GM18526 (cell line): ENCODE measurements around the gene C11orf16.

Source experiments
- POLR2A ChIP-seq: IDR thresholded peaks from 3 replicates; pipeline ENCODE4 v1.6.1; 2011; ENCODE audit not compliant: insufficient read length; ENCODE audit errors: extremely low read depth

C11orf16 gene

DNA sequence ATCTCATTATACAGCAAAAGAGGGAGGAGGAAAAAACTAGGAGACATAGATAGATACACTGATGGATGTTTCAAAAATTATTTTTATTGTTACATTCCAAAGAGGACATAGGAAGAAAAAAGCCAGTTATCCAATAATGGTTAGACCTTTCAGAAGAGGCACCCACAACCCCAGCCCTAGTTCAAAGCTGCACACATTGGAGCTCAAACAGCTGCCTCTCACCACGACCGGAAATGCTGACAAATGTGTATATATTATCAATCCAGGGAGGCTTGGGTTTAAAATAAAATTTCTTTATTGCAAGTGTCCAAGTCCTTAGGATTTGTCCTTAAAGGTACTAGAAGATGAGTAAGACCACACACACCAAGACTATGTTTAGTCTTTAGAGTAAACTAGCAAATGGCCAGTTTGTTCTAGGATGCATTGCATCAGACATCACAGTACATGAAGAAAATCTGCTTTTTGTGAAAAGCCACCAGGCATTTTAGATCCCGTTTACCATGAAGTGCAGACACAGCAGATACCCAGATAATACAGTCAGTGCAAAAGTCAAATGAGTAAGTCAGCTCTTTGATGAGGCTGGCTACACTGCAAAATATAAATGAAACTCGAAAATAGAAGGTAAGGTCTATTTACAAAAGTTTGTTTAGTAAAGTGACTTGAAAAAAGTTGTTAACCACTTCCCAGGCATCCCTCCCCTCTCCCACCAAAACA, 14.6 kb upstream of the C11orf16 start:
- TF ChIP-seq POLR2A = no peak

DNA sequence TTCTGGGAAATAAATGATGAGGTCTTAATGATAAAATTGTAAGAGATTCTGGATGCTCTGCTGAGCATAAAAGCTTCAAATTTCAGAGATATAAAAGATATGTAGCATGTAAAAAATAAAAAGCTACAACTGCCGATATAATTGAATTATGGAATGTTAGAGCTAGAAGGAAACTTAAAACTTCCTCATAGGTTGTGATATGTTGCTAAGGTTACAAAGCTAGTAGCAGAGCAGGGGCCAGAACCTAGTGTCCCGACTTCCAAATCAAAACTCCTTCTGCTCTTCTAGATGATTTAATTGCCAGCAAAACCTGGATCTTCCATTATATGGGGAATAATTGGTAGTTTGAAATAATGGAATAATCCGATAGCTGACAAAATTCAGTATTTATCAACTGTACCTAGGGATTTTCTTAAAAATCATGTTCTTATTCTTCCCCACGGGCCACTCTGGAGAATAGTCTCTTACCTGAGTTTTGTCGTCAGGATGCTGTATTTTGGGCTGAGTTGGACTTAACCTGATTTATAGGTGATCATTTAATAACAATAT, 9.8 kb upstream of the C11orf16 start, which contains the start of gene ASCL3:
TSS of gene ASCL3 (minus strand) at position 499 of the 549 bp plus-strand sequence. CDS start 4,855 bp downstream, outside the sequence.
- TF ChIP-seq POLR2A = no peak

DNA sequence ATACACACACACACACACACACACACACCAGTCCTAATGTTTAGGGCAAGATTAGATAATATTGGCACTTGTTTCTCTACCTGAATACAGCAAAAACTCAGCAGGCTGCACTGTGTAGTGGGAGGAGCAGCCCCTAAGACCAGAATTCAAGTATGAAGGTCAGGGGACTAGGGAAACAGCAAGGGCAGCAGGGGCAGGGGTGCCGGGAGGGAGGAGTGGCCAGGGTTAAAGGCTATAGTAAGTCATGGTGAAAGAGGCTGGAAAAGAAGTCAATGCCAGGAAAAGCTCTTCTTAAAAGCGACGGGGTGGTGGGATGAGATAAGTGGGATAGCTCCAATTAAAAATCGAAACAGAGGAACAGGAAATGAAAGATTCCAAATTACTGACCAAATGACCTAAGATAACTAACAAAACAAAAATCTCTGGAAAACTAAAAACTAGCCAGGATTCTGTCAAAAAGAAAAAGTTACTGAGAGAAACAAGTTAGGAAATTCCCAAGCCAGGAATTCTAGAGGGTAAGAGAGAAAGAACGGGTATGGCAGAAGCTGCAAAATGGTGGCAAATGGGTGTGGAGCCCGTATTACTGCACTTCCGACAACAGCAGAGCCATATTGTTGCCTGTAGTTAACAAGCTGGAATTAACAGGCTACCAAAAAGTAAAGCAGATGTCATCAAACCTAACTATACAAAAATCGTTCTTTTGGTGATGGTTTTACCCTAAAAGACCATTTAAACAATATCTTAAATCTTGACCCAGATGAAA, 8.8 kb upstream of the C11orf16 start:
- TF ChIP-seq POLR2A = no peak

DNA sequence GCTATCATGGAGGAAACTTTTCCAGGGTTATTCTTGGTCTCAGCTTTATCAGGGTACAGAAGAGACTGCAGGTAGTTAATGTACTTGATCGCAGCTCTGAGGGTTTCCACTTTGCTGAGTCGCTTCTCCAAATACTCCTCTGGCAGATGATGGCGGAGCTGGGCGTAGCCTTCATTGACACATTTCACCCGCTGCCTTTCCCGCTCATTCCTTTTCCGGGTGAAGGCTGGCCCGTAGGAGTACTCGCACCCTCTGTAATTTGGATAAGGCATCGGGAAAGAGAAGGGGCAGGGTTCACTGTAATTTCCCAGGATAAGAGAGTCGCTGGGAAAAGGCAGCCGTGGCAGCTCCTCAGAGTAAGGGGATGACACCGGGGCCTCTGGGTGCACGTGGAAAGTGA, 4.9 kb upstream of the C11orf16 start:
- no peak for TF ChIP-seq POLR2A

DNA sequence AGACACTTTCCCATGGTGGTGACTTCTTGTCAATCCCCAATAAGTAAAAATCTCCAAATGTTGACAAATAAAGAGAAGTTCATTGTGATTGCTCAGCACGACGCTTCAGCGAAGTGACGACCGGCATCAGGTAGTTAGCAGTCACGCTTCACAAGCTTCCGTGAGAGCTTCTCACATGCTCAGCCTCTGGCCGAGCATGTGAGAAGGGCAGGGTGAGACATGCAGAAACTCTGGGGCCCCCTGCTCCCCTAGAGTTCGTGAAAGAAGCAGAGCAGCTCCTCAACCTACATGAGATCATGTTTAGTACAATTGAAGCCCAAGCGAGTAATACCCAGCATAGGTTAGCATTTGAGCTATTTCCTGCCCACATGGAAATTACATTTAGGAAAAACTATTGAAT, 4.4 kb upstream of the C11orf16 start:
- no peak for TF ChIP-seq POLR2A

DNA sequence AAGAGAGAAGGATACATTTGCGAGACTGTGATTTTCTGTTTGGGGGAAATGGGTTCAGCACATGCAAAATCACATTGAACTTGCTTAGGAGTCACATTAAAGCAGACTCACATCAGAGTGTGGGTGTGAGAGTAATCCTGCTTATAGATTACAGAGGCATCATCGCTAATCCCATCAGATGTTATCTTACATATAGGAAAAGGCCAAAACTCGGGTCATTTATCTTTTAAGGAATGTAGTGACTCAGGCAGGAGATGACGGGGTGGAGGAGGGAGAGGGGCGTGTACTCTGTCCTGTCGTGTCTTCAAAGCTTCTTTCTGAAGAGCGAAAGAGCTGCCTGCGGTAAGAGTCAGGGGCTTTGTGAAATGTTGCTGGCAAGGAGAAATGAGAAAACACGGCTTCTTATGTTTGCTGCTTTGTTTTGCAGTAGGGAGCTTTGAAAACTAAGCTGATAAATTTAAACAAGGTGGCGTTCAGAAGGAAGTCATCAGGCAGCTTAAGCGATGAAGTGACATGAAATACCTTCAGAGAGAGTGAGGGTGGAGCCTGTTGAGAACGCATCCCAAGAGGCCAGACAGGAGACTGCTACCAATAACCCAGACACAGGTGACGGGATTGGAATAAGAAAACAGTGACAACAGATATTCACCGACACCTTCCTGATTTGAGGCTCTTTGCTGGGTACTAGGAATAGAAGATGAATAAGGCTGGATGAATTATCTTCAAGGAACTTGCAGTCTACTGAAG, 2.2 kb upstream of the C11orf16 start:
- TF ChIP-seq POLR2A = no peak

DNA sequence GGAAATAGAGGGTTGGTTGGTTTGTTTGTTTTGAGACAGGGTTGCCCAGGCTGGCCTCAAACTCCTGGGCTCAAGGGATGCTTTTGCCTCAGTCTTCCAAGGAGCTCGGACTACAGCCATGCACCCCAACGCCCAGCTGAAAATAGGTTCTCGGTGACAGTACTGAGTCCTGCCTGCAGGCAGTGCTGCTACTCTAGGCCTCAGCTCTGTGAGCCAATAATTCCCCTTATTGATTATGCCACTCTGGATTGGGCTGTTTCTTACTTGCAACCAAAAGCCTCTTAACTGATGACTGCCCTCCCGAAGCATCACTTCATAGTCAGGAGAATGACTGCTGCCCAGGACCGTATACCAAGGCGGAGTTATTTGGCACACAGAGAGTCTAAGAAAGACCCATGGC, 1.2 kb upstream of the C11orf16 start:
- no peak for TF ChIP-seq POLR2A

DNA sequence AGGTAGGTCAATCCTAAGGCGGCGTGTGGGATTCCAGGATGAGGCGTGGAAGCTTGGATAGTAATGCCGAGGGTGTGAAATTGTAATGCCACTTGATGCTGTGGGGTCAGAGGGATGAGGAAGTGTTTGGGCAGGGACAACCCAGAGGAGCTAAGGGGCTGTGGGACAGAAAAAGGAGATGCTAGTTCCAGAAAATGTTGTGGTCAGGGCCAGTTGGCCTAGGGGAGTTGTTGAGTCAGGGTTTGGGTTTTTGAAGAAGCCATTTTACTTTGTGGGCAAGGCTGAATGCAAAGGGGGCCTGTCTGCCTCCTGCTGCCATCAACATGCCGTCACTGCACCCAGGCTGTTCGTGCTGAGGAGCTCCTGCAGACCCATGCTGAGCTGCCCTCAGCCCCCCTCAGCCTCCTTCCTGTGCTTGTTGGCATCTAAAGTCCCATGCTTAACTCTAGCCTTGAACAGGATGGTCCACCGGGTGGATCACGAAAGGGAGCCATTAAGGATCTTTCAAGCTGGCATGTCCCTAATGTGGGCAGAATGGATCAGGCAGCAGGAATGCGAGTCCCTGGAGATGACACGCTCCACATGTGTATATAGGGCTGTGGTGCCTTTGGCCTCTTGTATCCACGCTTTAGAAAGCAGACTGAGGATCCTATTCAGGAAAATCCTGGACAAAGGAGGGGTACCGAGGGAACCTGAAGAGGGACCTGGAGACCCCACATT, 2.1 kb downstream of the C11orf16 start:
- TF ChIP-seq POLR2A = no peak

DNA sequence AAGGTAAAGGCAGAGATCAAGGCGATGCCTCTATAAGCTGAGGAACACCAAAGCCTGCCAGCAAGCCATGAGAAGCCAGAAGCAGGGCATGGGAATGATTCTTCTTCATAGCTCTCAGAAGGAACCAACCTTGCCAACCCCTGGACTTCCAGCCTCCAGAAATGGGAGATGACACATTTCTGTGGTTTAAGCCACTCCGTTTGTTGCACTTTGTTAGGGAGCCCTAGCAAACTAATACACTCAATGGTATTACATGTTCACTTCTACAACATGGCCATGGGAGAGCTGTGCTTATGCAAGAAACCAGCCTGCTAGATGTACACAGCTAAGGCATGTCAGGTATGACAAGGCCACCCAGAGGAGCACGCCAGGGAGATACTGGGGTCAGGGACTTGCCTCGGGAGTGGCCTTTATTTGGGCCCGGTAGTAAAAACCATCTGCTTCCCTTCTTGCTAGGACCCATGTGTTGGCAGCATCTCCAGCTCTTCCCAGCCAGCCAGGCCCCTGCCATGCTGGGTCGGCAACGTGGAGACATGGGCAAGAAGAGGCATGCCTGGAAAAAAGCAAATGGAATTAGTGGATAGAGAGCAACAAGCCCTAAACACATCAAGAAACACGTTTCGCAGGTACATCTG, 3.6 kb downstream of the C11orf16 start:
- no peak for TF ChIP-seq POLR2A

DNA sequence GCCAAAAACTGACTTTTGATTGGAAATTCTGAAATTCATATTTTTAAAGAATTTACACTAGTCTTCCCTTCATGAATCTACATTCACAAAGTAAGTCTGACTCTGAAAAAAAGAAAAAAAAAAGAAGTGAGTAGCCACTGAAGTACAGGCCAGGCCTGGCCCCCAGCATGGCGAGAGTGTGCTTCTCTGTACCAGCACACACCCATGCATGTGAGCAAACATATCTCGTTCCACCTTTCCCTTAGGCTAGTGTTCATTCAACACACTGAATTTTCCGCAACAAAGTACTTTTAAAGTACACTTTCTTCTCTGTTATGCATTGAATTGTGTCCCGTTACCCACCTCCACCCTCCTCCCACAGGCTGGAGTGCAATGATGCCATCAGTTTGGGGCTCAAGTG, 4.5 kb downstream of the C11orf16 start:
- no peak for TF ChIP-seq POLR2A

DNA sequence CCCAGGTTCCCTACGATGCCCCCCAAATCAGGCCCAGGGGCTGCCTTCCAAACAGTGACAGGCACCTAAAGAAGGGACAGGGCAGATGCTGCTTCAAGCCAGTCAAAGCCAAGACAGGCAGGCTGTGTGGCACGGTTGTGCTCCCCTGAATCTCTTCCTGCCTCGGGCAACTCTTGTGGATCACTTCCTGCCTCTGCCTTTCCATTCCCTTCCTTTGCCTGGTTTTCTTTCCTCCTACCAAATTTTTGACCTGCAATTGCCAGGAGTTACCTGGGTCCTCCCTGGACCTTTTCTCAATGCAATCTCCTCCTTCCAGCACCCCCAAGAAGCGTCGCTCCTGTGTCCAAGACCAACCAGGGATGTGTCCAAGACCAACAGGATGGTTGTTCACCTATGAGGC, 5.5 kb downstream of the C11orf16 start:
- TF ChIP-seq POLR2A = no peak

DNA sequence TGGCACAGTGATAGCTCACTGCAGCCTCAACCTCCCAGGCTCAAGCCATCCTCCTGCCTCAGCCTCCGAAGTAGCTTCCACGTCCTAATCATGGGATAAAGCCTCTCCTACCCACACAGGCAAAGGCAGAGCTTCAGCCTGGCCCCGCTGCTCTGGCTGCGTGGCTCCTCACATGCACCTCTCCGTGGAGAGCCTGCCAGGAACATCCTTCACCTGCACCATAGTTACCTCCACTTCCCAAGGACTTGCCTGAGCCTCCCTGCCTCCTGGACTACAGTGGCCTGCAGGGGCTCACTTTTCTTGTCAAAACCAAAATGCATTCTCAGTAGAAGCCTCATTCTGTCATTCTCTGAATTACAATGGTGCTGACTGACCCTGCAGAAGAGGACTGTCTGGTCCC, 6.5 kb downstream of the C11orf16 start:
- TF ChIP-seq POLR2A = no peak

DNA sequence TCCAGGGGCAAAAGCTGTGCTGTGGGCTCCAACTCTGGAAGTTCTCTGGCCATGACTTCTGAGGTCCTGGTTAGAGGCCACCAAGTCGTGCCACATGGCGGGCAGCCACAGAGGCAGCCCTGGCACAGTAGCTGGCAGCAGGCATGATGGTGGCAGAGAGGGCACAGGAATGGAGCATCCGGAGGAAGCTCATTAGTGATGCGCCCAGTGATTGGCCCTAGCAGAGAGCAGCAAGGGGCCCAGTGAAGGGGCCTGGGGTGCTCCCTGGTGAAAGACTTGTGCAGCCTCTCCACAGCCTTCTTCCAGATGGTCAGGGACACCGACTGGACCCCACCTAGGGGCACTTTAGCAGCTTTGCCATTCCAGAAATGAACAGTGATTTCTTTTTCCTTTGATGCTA, 7.0 kb downstream of the C11orf16 start:
- TF ChIP-seq POLR2A = no peak

DNA sequence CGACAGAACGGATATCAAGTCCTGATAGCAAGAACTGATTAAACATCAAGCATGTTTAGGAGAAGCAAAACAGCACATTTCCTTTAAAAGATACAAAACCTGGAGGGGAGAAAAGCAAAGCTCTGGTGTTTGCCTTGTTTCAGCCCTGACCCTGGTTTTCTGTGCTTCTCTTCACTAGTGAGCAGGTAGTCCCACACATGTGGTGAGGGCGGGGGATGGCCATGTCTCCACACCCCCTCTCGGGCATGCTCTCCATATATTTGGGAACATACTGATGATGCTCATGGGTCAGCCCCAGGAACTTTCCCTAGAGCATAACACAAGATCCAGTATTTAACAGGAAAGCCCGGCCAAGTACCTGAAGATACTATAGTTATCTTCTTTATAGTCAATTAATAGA, 10.1 kb downstream of the C11orf16 start:
- no peak for TF ChIP-seq POLR2A
